ENCODE measurements around the gene C22orf23. TPM values are rescaled to one million over a fixed set of nuclear protein-coding genes. Genes with fewer than 3 reads are reported as not detected.
"Not testable (repeated sequence)": the region's sequence is repeated elsewhere in the genome, so short reads cannot be mapped to it uniquely, and the experiment has no call there.

Gene C22orf23
- total RNA-seq, 2 donors from 2014 or later = not detected

DNA sequence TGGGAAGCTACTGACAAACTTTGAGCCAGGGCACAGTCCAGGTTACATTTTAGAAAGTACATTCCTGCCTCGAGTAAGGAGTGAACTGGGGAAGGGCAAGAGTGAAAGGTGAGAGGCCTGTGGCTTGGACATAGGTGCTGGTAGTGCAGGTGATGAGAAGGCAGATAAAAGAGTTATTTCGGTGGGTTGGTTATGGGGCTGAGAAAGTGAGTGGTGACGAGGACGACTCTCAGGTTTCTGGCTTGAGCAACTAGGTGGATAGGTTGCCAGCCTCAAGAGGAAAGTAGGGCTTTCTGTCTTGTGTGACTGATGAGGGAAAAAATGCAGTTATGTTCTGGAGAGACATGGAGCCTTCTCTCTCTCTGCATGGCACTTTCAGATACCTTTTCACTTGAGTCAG is 3.8 kb upstream of the C22orf23 start:
- Histone ChIP-seq H3K4me3 (no peak overlapping the region), H3K9me3 (no peaks in the 10 kb centered on the region), H3K4me1 (peaks cover 7% of the 10 kb centered on the region), H3K36me3 (no peaks in the 10 kb centered on the region), H3K9ac (ENCODE audit: low read depth in 2 of 2, low read length in 2 of 2) (no peak overlapping the region), H3K27ac (no peak overlapping the region), H3K27me3 (no peaks in the 10 kb centered on the region)
- TF ChIP-seq, protein P1, sequence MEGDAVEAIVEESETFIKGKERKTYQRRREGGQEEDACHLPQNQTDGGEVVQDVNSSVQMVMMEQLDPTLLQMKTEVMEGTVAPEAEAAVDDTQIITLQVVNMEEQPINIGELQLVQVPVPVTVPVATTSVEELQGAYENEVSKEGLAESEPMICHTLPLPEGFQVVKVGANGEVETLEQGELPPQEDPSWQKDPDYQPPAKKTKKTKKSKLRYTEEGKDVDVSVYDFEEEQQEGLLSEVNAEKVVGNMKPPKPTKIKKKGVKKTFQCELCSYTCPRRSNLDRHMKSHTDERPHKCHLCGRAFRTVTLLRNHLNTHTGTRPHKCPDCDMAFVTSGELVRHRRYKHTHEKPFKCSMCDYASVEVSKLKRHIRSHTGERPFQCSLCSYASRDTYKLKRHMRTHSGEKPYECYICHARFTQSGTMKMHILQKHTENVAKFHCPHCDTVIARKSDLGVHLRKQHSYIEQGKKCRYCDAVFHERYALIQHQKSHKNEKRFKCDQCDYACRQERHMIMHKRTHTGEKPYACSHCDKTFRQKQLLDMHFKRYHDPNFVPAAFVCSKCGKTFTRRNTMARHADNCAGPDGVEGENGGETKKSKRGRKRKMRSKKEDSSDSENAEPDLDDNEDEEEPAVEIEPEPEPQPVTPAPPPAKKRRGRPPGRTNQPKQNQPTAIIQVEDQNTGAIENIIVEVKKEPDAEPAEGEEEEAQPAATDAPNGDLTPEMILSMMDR (IDR thresholded peaks at IDR 0.05) = no peak
- intact Hi-C loops (cut with DNase I) = no loop called here
- DNase-seq = no peak

DNA sequence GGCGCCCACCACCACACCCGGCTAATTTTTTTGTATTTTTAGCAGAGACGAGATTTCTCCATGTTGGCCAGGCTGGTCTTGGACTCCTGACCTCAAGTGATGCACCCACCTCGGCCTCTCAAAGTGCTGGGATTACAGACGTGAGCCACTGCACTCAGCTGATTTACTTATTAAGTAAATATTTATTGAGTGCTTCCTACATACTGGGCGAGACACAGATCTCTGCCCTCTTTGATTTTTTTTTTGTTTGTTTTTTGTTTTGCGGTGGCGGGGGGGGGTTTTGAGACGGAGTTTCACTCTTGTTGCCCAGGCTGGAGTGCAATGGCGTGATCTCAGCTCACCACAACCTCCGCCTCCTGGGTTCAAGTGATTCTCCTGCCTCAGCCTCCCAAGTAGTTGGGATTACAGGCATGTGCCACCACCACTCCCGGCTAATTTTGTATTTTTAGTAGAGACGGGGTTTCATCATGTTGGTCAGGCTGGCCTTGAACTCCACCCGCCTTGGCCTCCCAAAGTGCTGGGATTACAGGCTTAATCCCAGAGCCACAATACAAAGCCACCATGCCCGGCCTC is 2.5 kb upstream of the C22orf23 start:
- H3K27me3 ChIP-seq; intact Hi-C loops (cut with DNase I): not testable (repeated sequence)

DNA sequence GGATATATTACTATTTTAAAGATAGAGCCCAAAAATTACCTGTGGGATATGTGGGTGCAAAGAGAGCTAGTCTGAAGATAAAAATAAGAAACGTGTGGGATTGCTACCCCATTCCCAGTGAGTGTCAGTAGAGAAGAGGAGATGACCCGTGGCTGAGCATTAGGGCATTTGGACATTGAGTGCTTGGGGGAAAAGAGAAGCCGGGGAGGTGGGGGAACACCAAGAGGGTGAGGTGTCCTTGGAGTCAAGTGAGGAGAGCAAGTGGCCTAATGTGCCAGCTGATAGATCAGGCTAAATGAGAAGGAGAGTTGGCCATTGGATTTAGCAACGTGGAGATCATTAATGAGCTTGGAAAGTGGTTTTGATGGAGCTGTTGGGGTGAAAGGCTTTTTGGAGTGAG is 1.3 kb upstream of the C22orf23 start:
- no peaks in the 10 kb centered on the region for H3K36me3 ChIP-seq
- TF ChIP-seq, protein P1 (IDR thresholded peaks at IDR 0.05) = no peak
- DNase-seq = no peak
- H3K4me1 ChIP-seq = peaks cover 9% of the 10 kb centered on the region
- peak overlapping the region in 1 of 2 donors; percentile 5 for H3K9ac ChIP-seq (ENCODE audit: low read depth in 2 of 2, low read length in 2 of 2)
- intact Hi-C loops (cut with DNase I) = no loop called here
- no peaks in the 10 kb centered on the region for H3K27me3 ChIP-seq
- peak overlapping the region; percentile 100 for H3K4me3 ChIP-seq
- no peaks in the 10 kb centered on the region for H3K9me3 ChIP-seq
- H3K27ac ChIP-seq = no peak overlapping the region

More for the DNA sequence above, 2.5 kb upstream of the C22orf23 start:
- H3K9ac ChIP-seq (ENCODE audit: low read depth in 2 of 2, low read length in 2 of 2); H3K36me3 ChIP-seq; H3K4me1 ChIP-seq; H3K9me3 ChIP-seq; DNase-seq; H3K27ac ChIP-seq; H3K4me3 ChIP-seq: not testable (repeated sequence)

DNA sequence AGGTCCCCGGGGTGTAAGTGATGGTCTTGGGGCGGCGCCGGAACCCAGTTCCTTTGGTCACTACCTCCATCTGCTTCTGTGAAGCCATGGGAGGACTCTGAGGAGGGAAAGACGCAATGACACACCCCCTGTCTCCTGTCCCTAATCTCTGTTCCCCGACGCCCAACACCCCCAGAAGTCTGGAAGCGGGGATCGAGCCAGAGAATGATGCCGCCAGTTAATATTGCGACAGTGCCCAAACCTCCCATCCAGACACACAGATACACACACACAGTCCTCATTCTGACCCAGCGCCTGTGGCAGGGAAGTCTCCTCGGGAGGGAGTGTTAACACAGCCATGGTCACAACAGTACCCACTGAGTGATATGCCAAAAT is 352 bp downstream of the C22orf23 start:
- TF ChIP-seq, protein P1 (IDR thresholded peaks at IDR 0.05) = no peak
- Histone ChIP-seq H3K27me3 (no peaks in the 10 kb centered on the region), H3K36me3 (no peaks in the 10 kb centered on the region), H3K9me3 (no peaks in the 10 kb centered on the region), H3K4me3 (peak overlapping the region; percentile 100), H3K27ac (no peak overlapping the region), H3K4me1 (peaks cover 9% of the 10 kb centered on the region), H3K9ac (ENCODE audit: low read depth in 2 of 2, low read length in 2 of 2) (peak overlapping the region; percentile 69 to 90)
- DNase-seq = no peak
- intact Hi-C loops (cut with DNase I) = no loop called here

DNA sequence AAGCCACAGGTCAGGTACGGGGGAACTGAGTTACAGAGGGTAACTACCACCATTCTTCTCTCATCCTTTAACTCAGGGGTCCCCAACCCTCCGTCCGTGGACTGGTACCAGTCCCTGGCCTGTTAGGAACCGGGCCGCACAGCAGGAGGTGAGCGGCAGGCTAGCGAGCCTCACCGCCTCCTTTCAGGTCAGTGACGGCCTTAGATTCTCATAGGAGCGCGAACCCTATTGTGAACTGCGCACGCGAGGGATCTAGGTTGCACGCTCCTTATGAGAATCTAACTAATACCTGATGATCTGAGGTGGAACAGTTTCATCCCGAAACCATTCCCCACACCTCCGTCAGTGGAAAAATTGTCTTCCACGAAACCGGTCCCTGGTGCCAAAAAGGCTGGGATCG is 772 bp downstream of the C22orf23 start:
- H3K9me3 ChIP-seq; H3K27ac ChIP-seq; intact Hi-C loops (cut with DNase I); H3K4me1 ChIP-seq; DNase-seq; H3K36me3 ChIP-seq; H3K27me3 ChIP-seq: not testable (repeated sequence)
- Histone ChIP-seq H3K4me3 (peak overlapping the region; percentile 100), H3K9ac (ENCODE audit: low read depth in 2 of 2, low read length in 2 of 2) (peak overlapping the region; percentile 2 to 90)

DNA sequence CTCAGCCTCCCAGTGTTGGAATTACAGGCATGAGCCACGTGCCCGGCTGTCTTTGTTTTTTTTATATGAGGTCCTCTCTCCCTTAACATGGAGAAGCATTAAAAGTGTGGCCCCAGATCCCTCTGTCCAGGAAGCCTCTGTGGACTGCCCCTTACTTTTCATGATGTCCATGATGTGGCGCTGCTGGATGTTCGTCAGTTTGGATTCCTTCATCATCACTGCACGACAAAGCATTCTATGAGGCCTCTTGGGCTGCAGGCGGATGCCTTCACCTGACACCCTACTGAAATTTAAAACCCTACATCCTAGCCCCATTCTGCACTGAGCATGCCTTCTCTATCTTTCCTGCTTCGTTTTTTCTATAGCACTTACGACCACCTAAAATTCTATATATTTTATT is 2.1 kb downstream of the C22orf23 start:
- intact Hi-C loops (cut with DNase I) = no loop called here
- Histone ChIP-seq H3K9me3 (no peaks in the 10 kb centered on the region), H3K4me1 (peaks cover 9% of the 10 kb centered on the region), H3K9ac (ENCODE audit: low read depth in 2 of 2, low read length in 2 of 2) (no peak overlapping the region), H3K4me3 (no peak overlapping the region), H3K27me3 (no peaks in the 10 kb centered on the region), H3K27ac (no peak overlapping the region), H3K36me3 (no peaks in the 10 kb centered on the region)
- no peak for DNase-seq
- TF ChIP-seq, protein P1 (IDR thresholded peaks at IDR 0.05) = no peak

DNA sequence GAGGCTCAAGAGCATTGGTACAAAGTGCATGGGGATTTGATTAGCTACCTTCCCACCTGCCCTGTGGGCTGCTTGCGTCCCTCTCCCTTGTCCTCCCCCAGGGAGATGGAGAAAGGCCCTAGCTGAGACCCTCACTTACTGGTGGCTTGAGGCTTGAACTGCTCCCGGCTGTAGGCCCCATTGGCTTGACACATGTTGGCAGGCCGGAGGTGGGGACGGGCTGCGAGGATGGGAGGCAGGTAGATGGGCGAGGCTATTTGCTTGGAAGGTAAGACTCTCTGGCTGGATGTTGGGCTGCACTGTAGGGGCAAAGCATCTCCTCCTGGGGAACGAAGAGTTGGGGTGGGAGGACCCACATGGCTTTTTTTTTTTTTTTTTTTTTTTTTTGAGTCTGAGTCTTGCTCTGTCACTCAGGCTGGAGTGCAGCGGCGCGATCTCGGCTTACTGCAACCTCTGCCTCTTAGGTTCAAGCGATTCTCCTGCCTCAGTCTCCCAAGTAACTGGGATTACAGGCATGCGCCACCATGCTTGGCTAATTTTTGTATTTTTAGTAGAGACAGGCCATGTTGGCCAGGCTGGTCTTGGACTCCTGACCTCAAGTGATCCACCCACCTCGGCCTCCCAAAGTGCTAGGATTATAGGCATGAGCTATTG is 6.1 kb downstream of the C22orf23 start:
- H3K4me1 ChIP-seq; H3K27me3 ChIP-seq; H3K36me3 ChIP-seq; H3K4me3 ChIP-seq; intact Hi-C loops (cut with DNase I); H3K27ac ChIP-seq; H3K9ac ChIP-seq (ENCODE audit: low read depth in 2 of 2, low read length in 2 of 2); H3K9me3 ChIP-seq; DNase-seq: not testable (repeated sequence)

DNA sequence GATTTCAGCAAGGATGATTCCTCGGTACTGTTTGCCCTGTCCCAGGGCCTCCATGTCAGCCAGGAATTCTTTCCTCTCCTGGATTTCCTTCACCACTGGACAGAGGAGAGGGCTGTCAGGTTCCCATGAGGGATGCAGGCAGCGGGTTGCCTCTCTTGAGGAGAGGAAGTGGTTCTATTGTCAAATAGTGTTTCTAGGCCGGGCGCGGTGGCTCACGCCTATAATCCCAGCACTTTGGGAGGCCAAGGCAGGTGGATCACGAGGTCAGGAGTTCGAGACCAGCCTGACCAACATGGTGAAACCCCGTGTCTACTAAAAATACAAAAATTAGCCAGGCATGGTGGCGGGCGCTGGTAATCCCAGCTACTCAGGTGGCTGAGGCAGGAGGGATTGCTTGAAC is 9.0 kb downstream of the C22orf23 start:
- DNase-seq; intact Hi-C loops (cut with DNase I); H3K4me1 ChIP-seq: not testable (repeated sequence)

More for the DNA sequence above, 9.0 kb downstream of the C22orf23 start:
- H3K27ac ChIP-seq; H3K4me3 ChIP-seq; H3K9ac ChIP-seq (ENCODE audit: low read depth in 2 of 2, low read length in 2 of 2); H3K9me3 ChIP-seq; H3K27me3 ChIP-seq; H3K36me3 ChIP-seq: not testable (repeated sequence)
